ENCODE data around the gene CDK5R1.

CDK5R1 gene

DNA sequence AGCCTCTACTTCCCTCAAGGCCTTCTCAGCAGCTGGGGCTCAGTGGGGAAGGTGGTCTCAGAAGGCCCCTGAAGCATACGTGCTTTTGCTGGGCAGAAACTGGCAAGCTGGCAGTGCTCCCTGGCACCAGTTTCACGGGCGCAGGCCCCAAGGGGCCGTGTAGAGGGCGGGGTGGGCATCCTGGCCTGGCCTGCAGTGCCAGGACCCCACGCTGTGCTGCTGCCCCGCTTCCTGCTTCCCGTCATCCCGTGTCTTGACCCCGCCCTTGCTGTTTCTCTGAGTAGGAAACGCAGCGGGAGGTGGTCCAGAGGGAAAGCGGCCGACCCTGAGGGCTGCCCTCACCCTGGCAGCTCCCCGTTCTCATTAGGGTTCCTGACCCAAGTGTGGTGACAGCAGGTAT is 6.8 kb downstream of the CDK5R1 start:
- DNase-seq (ENCODE audit: low spot score) = no peak

DNA sequence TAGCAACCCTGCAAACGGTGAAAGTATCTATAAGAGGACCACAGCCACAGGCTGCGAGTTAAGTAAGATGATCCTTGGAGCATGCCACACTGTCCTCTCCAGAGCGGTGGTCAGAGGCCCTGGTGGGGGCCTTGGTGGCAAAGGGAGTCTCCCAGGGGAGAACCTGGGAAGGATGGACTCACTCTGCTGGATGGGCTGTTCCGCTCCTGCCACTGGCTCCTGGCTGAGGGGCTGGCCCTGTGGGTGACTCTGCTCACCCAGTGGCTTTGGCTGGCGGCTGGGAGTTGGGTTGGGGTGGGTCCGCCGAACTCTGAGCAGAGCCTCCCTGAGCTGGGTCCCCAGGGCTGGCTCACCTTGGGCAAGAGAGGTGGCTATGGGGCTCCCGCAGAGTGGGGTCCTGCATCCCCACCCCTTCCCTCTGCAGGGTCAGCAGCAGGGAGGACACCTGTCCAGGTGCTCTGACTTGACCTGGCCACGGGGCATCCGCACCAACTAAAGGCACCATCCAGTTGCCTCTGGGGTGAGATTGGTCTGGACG is 7.3 kb downstream of the CDK5R1 start:
- no peak for DNase-seq (ENCODE audit: low spot score)

DNA sequence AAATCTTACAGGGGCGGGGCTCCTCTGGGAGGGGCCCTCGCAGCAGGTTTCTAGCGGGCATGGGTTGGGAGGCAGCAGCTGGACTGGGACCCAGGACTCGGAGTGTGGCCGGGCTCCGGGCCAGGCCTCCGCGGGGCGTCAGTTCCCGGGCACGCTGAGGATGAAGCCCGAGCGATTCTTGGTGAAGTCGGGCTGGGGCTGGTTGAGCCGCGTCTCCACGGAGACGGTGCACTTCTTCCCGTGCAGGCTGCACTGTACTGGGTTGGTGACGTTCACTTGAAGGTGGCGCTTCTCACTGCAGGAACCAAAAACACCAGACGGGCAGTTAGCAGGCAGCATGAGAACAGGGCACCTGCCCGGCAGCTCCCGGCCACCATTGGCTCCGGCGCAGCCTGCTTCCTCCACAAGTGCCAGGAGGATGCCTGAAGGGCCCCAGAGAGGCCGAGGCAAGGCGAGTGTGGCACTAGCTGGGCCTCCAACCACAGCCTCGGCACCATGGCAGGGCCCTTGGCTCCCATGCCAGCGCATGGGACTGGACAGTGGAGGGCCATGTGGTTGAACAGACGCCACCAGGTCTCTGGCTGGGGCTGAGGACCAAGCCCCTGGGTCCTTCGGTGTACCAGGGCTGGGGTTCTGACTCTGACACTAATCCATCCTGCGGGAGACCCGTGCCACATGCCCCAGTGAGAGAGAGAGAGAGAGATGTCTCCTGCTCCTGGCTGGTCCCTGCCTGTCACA is 8.0 kb downstream of the CDK5R1 start:
- no peak for DNase-seq (ENCODE audit: low spot score)

DNA sequence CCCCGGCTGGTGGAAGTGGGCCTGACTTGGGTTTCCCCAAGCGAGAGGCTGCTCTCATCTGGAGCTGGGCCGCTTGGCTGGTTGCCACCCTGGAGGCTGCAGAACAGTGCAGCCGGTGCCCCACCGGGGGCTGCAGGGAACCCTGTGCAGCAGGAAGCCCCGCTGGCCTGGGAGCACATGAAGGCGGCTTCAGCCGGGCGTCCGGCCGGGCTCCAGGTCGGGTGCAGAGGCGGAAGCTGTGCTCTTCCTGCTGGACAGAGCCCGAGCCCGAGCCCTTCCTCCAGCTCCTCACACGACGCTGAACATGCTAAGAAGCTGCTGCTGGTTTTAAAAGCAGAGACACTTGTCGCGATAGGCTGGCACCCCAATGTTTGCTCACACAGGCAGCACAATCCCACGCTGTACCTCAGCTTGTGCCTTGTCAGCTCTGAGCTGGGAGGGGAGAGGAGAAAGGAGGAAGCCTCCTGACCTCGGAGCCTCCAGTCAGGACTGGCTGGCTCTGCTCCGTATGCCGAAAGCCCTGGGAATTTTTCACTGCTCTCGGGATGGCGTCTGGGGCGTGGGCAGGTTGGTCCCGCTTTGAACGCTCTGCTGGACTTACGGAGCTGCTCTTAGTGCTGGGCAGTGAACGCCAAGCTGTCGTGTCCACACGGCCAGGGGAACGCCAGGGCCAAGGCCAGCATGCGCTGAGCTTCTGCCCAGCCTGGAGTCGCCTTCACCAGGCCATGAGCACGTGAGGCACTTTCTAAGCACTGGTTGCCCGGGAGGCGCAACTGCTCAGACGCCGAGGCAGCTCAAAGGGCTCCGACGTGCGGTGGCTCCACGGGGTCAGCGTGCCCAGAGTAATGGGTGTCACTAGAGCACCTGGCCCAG is 8.8 kb downstream of the CDK5R1 start:
- no peak for DNase-seq (ENCODE audit: low spot score)

DNA sequence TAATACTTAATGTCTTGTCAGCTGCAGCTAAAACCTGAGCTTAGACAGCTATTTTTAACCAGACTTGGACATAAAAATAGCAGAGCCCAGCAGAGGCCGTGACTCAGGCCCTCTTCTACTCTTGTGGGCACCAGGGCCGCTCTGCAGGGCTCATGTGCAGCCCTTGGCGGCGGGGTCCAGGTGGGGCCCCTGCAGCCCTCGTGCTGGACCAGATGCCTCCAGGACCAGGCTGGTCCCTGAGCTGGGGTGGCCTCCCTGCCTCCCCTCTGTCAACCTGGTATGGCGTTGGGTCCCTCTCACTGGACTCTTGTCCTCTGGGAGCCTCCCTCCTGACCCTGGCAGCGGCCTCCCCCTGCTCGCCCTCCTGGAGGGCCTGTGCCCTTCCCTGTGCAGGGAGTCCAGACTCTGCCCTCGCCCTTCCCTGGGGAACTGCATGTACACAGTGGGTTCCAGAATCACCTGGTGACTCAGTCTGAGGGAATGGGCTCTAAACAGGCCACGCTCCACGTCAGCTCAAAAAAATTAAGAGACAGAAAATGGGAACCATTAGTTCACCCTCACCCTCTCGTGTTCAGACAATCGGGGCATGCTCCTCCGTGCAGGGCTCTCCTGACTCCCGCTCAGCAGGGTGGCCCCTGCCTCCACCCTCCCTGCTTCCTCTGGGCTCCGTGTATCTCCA is 9.7 kb downstream of the CDK5R1 start:
- DNase-seq (ENCODE audit: low spot score) = no peak

DNA sequence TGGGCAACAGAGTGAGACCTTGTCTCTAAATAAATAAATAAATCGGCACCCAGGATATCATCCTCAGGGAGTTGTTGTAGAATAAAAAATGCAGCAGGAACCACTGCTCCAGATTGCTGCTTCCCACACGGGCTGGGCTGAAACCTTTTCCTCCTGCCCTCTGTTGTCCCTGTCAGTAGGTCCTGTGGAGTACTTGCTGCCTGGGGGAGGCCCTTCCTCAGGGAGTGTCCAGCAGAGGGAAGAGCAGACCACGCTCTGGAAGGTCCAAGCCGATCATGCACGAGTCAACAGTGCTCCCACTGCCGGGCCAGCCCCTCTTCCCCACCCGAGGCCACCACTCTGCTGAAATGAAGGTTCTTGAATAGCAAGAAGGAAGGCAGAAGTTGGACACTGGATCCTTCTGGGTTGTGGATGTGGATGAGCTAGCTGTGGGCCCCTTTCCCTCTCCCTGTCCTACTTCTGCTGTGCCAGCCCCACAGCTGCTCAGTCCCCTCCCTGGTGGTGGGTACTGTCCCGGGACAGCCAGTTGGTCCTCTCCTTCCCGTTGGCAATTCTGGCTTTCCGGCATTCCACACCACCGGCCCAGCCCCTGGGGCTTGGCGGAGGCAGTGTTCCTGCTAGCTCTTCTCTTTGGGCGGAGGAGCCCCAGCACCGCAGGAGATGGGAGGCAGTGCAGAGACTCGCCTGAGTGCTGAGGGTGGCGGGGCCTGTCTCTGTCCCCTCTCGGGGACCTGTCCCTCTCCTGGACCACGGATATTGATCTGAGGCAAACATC is 10.8 kb downstream of the CDK5R1 start:
- DNase-seq (ENCODE audit: low spot score) = no peak

DNA sequence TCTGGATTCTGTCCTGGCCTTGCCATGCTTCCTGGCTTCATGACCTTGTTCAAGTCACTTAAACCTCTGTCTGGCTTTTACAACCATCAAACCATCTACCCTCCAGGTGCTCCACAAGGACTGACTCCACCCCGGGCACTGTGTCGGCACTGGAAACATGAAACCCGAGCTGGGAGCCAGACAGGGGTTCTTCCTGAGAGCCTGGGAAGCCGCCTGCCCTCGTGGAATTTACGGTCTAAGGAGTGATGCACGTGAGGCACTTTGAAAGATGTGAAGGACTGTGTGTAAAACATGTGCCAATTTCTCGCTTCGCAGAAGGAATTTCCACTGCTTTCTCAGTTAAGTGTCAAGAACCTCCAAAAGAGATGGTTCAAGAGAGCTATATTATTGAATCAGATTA is 11.6 kb downstream of the CDK5R1 start:
- no peak for DNase-seq (ENCODE audit: low spot score)

DNA sequence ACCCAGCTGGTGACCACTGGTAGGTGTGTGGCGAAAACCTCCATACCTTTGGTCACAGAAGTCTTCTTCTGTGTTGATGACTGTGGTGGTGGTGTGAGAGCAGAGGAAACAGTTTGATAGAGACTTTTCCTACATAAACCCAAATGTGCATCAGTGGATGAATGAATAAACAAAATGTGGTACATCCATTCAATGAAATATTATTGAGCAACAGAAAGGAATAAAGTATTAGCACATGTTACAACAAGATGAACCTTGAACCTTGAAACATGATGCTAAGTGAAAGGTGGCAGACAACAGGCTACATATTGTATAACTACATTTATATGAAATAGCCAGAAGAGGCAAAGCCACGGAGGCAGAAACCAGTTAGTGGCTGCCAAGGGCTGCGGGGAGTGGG is 15.2 kb downstream of the CDK5R1 start:
- no peak for DNase-seq (ENCODE audit: low spot score)

DNA sequence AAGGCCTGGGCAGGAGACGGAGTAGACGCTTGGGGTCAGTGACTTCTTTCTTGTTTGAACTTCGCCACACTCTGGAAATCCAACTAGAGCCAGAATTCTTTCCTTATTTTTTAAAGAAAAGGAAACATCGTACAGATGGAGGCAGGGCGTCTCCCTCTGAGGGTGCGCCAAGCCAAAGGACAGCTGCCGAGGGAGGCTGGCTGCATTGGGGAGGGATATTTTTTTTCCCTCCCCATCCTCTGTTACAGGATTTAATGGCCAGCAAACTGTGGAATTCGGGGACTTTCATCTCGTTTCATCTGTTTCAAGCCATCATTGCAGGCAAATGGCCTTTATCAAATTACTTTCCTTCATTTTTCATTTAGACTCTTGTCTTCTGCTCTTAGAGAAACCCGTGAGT is 15.9 kb downstream of the CDK5R1 start:
- no peak for DNase-seq (ENCODE audit: low spot score)

DNA sequence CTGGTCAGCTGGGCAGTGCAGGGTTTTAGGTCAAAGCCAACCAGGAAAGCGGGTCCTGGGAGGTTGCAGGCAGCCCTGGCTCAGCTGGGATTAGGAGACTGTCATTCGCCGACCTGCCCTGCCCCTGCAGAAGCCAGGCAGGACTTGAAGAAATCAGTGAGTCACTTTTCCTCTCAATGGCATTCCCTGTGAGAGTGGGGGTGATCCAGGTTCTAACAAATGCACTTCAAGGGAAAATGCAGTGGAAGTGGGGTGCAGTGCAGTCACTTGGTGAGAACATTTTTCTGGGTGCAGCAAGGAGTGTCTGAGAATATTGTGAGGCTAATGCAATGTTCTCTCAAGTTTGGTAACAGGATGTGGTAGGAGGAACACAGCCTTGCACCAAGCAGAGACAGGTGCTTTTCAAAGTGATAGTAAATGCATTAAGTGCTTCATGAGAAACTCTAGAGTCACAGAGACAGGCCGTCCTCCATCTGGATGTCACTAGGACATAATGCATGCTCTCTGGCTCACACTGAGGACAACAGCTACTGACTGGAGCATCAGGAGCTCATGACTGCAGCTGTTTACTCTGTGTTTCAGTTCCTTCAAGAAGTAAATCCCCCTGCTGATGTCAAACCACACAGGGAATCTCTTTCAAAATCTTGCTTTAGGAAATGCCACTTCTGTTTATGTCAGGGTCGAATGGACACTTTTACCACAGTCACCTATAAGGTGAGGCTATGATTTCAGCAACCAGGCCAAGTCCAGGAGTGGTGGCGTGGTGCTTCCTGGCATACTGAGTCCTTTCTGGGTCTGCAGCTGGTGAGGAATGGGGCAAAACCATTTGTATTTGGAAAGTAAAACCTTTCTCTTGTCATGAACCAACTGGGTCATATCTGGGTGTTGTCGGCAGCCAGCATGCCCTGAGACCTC is 16.7 kb downstream of the CDK5R1 start:
- no peak for DNase-seq (ENCODE audit: low spot score)

DNA sequence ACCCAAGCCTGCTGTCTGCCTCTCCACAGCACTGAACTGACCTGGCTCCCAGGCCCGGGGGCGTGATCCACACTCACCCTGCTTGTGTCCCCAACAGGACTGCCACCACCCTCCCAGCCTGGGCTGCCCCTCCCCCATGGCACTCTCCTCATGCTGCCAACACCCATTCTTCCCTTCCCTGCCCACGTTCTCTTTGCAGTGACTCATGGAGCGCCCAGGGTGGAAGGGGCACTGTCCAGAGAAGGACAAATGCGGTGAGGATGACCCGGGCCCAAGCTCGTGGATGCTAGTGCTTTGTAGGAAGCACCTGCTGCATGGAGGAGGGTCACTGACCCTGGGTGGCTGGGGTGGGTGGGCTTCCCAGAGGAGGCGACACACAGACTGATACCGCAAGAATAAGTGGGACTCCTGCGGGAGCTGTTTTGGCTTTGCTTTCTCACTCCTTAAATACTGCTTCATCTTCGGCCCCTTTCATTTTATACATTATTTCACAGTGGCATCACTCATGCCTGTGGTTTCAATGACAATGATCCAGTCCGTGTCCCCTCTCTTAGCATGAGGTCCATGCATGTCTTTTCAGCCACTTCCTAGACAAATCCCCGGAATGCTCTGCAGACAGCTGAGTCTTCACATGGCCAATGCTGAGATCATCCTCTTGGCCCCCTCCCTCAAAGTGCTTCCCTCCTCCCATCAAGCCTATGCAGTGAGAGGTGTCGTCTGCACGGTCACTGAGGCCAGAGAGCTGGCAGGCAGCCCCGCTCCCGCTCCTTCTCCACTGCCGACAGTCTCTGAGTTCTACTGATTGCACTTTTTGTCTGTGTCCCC is 17.6 kb downstream of the CDK5R1 start:
- DNase-seq (ENCODE audit: low spot score) = no peak

DNA sequence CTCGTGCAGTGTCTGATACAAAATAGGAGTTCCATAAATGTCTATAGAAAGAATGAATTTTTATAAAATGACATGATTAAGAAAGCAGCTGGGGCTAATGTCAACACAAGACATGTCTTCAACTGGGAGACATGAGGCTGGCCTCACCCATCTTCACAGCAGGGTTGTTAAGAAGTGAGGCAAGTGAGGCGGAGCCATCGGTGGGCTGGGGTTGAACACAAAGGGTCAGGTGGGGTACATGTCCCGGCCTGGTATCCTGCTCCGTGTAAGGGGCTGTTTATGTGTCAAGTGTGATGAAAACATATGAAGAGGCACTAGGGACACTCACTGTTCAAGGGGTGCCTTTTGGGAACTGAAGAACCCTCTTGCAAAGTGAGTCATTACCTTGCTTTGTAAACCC is 22.1 kb downstream of the CDK5R1 start:
- DNase-seq (ENCODE audit: low spot score) = no peak

DNA sequence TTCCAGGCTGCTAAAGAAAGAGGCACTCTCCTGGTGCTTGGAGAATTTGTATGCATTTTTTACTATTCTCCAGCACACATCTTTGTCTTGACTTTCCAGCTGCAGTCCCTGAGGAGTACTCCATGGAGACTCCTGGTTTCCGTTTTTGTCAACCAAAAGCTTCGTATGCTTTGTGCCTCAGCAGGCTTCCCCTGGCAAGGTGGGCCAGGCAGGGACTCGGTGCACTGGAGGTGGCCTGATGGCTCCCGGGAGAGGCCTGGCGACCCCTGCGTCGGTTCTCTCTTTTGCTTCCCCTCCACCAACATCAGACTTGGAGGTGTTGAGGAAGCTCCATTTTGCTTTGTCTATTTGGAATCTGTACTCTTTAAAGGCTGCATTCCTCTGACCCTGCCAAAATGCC is 23.7 kb downstream of the CDK5R1 start:
- DNase-seq (ENCODE audit: low spot score) = no peak

DNA sequence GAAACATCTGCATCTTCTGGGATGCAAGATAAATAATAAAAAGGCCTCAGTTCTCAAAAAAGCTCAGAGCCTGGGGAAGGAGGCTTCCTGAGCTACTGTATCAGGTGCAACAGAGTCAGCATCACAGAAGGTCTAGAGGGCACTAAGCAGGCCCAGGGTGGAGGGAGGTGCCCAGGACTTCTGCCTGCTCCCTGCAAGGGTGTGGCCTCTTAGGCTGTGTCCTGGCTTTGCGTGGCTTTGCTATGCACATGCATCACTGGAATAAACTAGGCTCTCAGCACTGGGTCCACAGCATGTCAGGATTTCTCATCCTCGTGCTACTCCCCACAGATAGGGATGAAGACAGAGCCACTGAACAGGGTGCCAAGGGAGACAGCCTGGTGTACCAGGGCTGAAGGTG is 25.5 kb downstream of the CDK5R1 start:
- DNase-seq (ENCODE audit: low spot score) = no peak

DNA sequence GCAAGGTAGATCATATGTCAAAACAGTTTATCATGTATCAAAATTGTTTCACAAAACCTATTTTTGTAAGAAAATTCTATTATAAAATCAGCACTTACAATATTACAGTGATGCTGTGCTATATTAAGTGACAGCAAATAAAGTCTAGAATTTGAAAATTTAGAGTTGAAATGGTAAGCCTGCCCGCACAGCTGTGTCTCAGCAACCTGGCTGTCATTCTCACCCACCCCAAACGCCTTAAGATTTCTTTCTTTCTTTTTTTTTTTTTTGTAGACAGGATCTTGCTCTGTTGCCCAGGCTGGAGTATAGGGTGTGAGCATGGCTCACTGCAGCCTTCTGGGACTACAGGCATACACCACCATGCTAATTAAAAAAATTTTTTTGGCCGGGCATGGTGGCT is 26.8 kb downstream of the CDK5R1 start:
- DNase-seq (ENCODE audit: low spot score) = no peak

DNA sequence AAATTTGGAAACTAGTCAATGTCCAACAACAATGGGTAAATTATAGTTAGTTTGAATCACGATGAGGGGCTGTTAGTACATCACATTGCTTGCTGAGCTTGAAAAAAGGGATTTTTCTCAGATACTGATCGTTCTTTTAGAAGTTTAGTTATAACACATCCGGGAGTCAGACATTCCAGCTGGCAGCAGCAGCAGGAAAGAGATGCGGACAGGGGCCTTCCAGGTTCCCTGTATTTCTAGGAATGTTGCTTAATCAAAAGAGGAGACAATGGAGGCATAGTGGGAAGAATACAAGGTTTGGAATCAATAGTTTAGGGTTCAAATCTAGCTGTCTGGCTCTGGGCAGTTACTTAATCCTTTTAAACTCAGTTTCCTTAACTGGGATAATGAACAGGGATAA is 27.8 kb downstream of the CDK5R1 start:
- DNase-seq (ENCODE audit: low spot score) = no peak

DNA sequence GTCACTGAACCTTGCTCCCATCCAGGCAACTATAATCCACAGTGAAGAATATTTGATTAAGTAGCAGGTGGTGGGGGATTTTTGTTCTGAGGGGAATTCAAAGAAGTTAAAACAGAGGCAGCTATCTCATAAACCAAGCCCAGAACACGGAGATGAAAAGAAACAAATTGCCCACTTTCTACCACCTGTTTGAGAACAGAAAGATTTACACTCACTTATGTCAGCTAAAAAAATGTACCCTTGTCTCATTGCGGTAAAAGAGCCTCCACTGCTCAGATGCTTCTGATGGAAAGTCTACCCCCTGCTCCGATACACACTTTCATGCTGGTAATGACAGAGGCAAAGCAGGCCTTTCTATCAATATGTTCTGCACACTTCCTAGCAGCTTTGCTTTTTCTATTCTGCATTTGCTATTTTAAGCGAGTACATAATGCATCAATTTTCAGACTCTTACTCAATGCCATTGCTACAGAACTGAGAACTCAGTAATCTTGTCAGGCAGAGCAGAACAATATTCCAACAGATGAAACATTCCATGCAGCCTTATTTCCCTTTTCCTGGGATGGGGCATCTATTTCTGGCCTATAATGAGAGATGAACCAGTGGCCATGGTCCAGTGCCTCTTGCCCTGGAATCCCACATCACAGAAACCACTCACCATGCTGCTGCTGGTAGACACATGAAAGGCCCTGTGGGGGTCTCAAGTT is 29.0 kb downstream of the CDK5R1 start:
- DNase-seq (ENCODE audit: low spot score) = no peak

DNA sequence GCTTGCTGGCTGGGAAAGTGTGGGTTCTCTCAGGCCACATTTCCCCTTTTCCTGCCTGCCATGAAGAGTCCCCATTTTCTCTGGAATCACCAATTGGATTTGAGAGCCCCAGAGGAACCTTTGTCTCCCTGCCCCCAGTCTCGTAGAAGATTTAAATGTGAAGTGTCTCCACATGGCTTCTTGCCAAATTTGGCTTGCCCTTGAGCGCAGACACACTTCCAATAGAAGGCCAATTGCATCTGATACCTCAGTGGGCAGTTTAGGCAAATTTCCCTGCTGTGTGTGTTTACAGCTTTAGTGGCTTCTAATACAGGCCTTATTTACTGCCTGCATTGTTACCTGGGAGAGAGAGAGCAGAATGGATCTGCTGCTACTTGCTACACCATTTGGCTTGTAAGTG is 29.7 kb downstream of the CDK5R1 start:
- no peak for DNase-seq (ENCODE audit: low spot score)

DNA sequence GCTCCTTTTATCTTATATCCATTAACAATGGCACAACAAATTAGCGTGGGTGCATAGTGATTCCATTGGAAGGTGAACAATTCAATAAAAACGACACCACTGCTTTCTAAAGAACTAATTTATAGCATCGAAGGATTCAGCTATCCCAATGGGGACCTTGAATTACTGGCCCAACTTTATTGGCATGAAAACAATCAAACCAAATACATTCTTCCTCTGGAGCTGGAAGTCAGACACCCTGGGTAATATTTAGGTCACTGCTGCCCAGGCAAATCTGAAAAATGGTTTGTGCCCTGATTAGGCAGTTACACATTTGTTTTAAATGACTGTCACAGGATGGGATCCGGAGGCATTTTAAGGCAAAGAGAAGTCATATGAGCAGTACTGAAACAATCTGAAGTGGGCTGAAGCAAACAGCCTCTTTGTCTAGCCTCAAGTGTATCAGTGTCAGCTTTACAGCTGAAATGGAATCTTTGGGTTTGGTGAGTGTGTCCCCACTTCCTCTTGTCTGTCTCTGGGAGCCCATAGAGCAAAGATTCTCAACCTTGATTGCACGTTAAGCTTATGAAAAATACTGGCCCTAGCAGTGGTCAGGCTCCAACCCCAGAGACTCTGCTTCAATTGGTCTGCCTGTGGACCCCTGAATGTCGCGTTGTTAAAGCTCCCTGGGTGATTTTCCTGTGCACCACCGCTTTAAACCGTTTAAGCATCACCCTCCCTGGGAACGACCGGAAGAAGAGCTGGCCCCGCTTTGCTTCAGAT is 30.3 kb downstream of the CDK5R1 start:
- peak; percentile 42 for DNase-seq (ENCODE audit: low spot score)

All from COLO829 (cell line).